22Rv1 (cell line): ENCODE results near the gene OBI1.

ENCODE experiments used
- ZFX ChIP-seq: fragments of 450-650 bp; IDR thresholded peaks from 2 replicates; pipeline ENCODE4 v1.6.1; 2017; ENCODE audit warnings: antibody characterized with exemption, borderline replicate concordance
- TF ChIP-seq, protein P1 (sequence below): fragments of 450-650 bp; IDR thresholded peaks from 2 replicates; pipeline ENCODE4 v1.5.1; 2017; ENCODE audit warnings: mild to moderate bottlenecking

GRCh38 chr13:78593129-78593528 is 65.8 kb downstream of the OBI1 start:
- TF ChIP-seq, protein P1, sequence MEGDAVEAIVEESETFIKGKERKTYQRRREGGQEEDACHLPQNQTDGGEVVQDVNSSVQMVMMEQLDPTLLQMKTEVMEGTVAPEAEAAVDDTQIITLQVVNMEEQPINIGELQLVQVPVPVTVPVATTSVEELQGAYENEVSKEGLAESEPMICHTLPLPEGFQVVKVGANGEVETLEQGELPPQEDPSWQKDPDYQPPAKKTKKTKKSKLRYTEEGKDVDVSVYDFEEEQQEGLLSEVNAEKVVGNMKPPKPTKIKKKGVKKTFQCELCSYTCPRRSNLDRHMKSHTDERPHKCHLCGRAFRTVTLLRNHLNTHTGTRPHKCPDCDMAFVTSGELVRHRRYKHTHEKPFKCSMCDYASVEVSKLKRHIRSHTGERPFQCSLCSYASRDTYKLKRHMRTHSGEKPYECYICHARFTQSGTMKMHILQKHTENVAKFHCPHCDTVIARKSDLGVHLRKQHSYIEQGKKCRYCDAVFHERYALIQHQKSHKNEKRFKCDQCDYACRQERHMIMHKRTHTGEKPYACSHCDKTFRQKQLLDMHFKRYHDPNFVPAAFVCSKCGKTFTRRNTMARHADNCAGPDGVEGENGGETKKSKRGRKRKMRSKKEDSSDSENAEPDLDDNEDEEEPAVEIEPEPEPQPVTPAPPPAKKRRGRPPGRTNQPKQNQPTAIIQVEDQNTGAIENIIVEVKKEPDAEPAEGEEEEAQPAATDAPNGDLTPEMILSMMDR: no peak
- TF ChIP-seq ZFX: no peak
